Mucosa of stomach (tissue), 1 donor: ENCODE measurements around the gene ZBTB49.
A peak's percentile ranks its signal among the peaks of the same experiment; 100 is the strongest.

Experiments
- H3K27me3 ChIP-seq: one replicate; pipeline ENCODE4 v1.7.0; 2013; ENCODE audit warnings: mild to moderate bottlenecking, low read length; ENCODE audit not compliant: control insufficient read depth, insufficient read depth
- H3K36me3 ChIP-seq: one replicate; pipeline ENCODE4 v1.7.0; 2013; ENCODE audit warnings: low read length; ENCODE audit not compliant: control insufficient read depth, insufficient read depth
- H3K4me1 ChIP-seq: one replicate; pipeline ENCODE4 v1.7.0; 2013; ENCODE audit warnings: mild to moderate bottlenecking, low read length; ENCODE audit not compliant: control insufficient read depth, insufficient read depth
- H3K4me3 ChIP-seq: one replicate; pipeline ENCODE4 v1.7.0; 2013; ENCODE audit warnings: low read length
- H3K9ac ChIP-seq: one replicate; pipeline ENCODE4 v1.7.0; 2013; ENCODE audit warnings: mild to moderate bottlenecking, low read length, moderate library complexity
- H3K9me3 ChIP-seq: one replicate; pipeline ENCODE4 v1.7.0; 2013; ENCODE audit warnings: mild to moderate bottlenecking, low read length, moderate library complexity; ENCODE audit not compliant: control insufficient read depth
- donor health status: Pancreatic carcinoma.

Gene ZBTB49

DNA sequence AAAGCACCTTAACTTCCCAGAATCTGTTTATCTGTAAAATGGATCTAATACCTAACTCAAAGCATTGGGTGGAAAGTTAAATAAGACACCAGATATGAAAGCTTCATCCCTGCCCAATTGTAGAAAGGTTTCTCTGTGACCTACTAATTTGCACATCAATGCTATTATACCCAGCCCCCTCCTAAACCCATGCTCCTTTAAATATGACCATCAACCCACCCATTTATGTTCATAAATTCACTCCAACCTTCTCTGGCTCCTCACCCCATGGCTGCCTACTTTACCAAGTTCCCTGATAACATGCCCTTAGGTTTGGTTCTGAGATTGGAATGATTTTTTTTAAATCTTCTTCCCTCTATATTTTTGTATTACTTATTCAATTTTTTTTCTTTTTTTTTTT lies 2.0 kb upstream of the ZBTB49 start:
- Histone ChIP-seq H3K4me3 (no peak overlapping the region), H3K9me3 (no peaks in the 10 kb centered on the region), H3K9ac (no peak overlapping the region), H3K4me1 (peaks cover 10% of the 10 kb centered on the region), H3K27me3 (no peaks in the 10 kb centered on the region), H3K36me3 (no peaks in the 10 kb centered on the region)

DNA sequence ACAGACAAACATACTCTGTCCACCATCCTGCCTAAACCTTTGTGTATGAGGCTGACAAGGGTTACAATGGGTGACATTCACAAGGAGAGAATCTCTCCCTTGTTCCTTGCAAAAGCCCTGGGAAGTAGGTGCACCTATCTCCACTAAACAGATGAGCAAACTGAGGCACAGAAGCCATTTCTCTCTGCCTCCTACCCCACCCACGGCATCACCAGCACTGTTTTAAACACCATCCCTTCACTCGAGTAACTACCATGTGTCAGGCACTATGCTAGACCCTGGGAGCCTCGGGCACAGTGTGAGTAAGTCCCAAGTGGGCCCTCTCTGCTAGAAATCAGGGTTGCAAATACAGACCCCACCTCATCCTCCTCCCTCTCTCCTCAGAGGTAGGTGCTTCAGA lies 996 bp upstream of the ZBTB49 start:
- H3K4me3 ChIP-seq, result peak overlapping the region; percentile 71
- no peaks in the 10 kb centered on the region for H3K36me3 ChIP-seq
- no peaks in the 10 kb centered on the region for H3K9me3 ChIP-seq
- H3K9ac ChIP-seq, result peak overlapping the region; percentile 66
- peaks cover 10% of the 10 kb centered on the region for H3K4me1 ChIP-seq
- H3K27me3 ChIP-seq, result no peaks in the 10 kb centered on the region

DNA sequence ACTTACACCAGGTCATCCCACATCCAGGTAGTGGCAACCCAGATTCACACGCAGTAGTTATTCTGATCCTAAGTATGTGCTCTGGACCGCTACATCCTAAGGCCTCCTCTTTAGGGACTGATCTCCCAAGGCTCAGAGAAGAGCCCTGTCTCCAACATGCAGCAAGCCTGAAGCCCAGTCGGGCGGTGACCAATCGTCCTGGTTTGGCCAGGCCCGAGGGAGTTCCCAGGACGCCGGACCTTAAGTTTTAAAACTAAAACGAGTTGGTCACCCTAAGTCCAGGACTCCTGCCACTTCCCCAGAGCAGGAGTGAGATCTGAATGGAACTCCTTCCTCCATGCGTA lies 482 bp upstream of the ZBTB49 start:
- H3K36me3 ChIP-seq, result no peaks in the 10 kb centered on the region
- H3K4me1 ChIP-seq, result peaks cover 10% of the 10 kb centered on the region

DNA sequence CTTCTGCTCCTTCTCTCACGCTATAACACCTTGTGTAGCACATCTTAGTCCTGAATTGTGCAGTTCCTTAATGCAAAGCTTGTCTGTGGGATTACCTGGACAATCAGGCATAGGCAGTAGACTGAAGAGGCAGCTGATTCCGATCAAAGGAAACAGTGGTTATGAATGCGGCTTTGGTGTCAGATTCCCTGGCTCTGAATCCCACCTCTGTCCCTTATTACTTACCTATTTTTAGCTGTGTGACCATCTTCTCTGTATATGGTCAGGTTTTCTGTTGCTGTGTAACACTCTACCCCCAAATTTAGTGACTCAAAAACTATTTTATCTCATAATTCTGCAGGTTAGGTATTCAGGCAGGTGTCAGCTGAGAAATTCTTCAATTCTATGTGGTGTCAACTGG lies 3.2 kb downstream of the ZBTB49 start:
- peaks cover 10% of the 10 kb centered on the region for H3K4me1 ChIP-seq
- H3K9me3 ChIP-seq, result no peaks in the 10 kb centered on the region
- H3K9ac ChIP-seq, result no peak overlapping the region
- H3K4me3 ChIP-seq, result no peak overlapping the region
- no peaks in the 10 kb centered on the region for H3K27me3 ChIP-seq
- no peaks in the 10 kb centered on the region for H3K36me3 ChIP-seq

More for the DNA sequence above, 482 bp upstream of the ZBTB49 start:
- no peaks in the 10 kb centered on the region for H3K27me3 ChIP-seq
- H3K9me3 ChIP-seq, result no peaks in the 10 kb centered on the region
- peak overlapping the region; percentile 71 for H3K4me3 ChIP-seq
- H3K9ac ChIP-seq, result peak overlapping the region; percentile 66

DNA sequence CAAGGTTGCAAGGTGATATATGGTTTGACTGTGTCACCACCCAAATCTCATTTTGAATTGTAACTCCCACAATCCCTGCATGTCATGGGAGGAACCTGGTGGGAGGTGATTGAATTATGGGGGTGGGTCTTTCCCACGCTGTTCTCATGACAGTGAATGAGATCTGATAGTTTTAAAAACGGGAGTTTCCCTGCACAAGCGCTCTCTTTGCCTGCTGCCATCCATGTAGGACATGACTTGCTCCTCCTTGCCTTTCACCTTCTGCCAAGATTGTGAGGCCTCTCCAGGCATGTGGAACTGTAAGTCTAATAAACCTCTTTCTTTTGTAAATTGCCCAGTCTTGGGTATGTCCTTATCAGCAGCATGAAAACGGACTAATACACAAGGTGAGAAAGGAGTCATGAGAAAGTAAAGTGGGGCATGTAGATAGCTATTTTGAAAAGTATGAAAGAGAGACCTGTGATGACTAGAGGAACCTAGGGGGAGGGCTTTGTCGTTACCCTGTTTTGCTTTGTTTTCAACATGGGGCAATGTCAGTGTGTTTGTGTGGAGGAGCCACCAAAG lies 6.3 kb downstream of the ZBTB49 start:
- Histone ChIP-seq H3K4me3 (no peak overlapping the region), H3K4me1 (no peaks in the 10 kb centered on the region), H3K36me3 (no peaks in the 10 kb centered on the region), H3K9ac (no peak overlapping the region), H3K27me3 (no peaks in the 10 kb centered on the region), H3K9me3 (no peaks in the 10 kb centered on the region)

DNA sequence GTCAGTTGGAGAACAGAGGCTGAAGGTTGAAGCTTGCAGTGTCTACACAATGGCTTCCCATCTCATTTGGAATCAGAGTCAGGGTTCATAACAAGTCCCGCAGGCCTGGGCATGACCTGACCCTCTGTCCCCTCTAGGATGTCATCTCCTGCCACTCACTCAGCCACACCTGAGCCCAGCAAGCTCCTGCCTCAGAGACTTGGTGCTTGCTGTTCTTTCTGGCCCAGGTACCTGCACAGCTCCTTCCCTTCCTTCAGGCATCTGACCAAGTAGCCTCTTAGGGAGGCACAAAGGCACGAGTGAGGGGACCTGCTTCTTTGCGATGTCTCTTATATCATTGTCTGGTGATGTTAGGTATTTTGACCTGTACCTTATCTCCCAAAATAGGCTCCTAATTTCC lies 9.0 kb downstream of the ZBTB49 start:
- no peaks in the 10 kb centered on the region for H3K27me3 ChIP-seq
- H3K4me1 ChIP-seq, result no peaks in the 10 kb centered on the region
- no peak overlapping the region for H3K4me3 ChIP-seq
- H3K9ac ChIP-seq, result no peak overlapping the region
- no peaks in the 10 kb centered on the region for H3K9me3 ChIP-seq
- H3K36me3 ChIP-seq, result peaks cover 3% of the 10 kb centered on the region

DNA sequence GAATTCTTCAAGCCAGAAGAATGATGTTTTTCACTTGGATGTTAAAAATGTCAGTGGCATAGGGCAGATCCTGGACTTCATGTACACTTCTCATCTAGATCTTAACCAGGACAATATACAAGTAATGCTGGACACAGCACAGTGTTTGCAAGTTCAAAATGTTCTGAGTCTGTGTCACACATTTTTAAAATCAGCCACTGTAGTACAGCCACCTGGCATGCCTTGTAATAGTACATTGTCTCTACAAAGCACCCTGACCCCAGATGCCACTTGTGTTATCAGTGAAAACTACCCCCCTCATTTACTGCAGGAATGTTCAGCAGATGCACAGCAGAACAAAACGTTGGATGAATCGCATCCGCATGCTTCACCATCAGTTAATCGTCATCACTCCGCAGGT lies 11.9 kb downstream of the ZBTB49 start:
- Histone ChIP-seq H3K36me3 (peaks cover 3% of the 10 kb centered on the region), H3K27me3 (no peaks in the 10 kb centered on the region), H3K4me1 (no peaks in the 10 kb centered on the region), H3K9me3 (no peaks in the 10 kb centered on the region), H3K4me3 (no peak overlapping the region), H3K9ac (no peak overlapping the region)

DNA sequence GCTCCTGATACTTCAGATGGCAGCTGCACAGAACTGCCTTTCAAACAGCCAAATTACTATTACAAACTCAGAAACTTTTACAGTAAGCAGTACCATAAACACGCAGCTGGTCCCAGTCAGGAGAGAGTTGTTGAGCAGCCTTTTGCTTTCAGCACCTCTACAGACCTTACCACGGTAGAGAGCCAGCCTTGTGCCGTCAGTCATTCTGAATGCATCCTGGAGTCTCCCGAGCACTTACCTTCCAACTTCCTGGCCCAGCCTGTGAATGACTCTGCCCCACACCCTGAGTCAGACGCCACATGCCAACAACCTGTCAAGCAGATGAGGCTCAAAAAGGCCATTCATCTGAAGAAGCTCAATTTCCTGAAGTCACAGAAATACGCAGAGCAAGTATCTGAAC lies 12.4 kb downstream of the ZBTB49 start:
- H3K36me3 ChIP-seq, result peaks cover 3% of the 10 kb centered on the region
- H3K9ac ChIP-seq, result no peak overlapping the region
- no peaks in the 10 kb centered on the region for H3K9me3 ChIP-seq
- no peak overlapping the region for H3K4me3 ChIP-seq
- no peaks in the 10 kb centered on the region for H3K27me3 ChIP-seq
- no peaks in the 10 kb centered on the region for H3K4me1 ChIP-seq

DNA sequence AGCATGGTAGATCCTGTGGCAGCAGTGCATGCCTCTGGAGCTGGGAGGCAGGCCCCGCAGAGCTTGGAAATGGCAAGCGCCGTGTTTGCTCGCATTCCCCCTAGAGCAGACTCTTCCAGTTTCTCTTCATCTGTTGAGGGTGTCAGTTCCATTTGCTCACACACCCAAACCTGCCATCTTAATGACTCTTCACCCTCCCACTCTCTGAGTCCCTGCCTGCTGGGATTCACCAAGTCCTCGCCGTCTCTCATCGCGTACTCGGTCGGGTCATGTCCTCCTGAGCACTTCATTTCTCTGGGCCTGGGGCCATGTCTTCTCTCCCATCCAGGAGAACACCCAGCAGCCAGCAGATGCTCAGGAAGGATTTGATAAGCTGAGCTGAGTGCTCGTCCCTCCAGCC lies 16.9 kb downstream of the ZBTB49 start:
- H3K9ac ChIP-seq, result no peak overlapping the region
- no peak overlapping the region for H3K4me3 ChIP-seq
- H3K27me3 ChIP-seq, result no peaks in the 10 kb centered on the region
- peaks cover 3% of the 10 kb centered on the region for H3K36me3 ChIP-seq
- no peaks in the 10 kb centered on the region for H3K9me3 ChIP-seq
- no peaks in the 10 kb centered on the region for H3K4me1 ChIP-seq

DNA sequence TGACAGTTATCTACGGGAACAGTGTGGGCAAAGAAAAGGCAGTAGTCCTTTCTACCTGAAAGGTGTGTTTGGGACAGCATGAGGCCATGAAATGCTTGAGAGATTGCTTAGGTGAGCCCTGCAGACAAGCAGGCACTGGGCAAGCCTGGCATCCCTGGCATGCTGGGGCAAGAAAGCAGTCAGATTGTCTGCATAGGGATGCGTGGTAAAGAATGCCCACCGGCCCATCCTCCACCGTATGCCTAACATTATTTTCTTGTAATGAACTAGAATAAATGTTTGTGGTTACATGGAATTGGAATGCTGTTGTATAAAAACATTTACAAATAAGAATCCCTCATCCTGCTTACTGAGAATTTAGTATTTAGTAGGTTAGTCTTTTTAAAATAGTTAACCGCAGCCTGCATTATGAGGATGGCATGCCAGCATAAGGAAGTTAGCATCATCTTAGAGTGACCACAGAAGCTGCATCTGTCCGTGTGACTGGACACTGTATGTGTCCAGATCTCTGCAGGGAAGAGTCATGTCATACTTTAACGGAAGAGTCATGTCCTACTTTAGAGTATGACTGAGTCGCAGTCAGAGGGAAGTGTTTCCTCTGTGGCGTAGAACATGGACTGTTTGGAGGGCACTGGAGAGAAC lies 18.9 kb downstream of the ZBTB49 start:
- H3K9me3 ChIP-seq, result no peaks in the 10 kb centered on the region
- H3K4me3 ChIP-seq, result no peak overlapping the region
- no peak overlapping the region for H3K9ac ChIP-seq
- H3K4me1 ChIP-seq, result no peaks in the 10 kb centered on the region
- H3K27me3 ChIP-seq, result no peaks in the 10 kb centered on the region
- H3K36me3 ChIP-seq, result no peaks in the 10 kb centered on the region

DNA sequence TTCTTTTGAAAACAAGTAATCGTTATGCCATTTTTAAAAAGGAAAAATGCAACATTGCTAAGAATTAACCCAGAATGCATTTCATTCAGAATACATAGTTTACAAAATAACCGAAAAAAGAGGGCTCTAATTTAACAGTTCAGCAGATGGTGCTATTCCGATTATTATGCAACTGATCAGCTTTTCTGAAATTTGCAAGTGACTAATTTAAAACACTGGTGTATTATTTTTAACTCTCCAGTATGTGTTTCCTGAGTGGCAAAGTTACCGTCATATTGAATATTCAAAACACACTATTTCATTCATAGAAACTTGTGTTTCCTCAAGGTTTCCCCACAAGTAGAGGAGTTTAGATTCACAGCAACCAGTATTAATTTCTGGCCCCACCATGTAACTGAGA lies 21.1 kb downstream of the ZBTB49 start:
- Histone ChIP-seq H3K27me3 (no peaks in the 10 kb centered on the region), H3K9me3 (no peaks in the 10 kb centered on the region), H3K4me3 (no peak overlapping the region), H3K36me3 (no peaks in the 10 kb centered on the region), H3K9ac (no peak overlapping the region), H3K4me1 (no peaks in the 10 kb centered on the region)

DNA sequence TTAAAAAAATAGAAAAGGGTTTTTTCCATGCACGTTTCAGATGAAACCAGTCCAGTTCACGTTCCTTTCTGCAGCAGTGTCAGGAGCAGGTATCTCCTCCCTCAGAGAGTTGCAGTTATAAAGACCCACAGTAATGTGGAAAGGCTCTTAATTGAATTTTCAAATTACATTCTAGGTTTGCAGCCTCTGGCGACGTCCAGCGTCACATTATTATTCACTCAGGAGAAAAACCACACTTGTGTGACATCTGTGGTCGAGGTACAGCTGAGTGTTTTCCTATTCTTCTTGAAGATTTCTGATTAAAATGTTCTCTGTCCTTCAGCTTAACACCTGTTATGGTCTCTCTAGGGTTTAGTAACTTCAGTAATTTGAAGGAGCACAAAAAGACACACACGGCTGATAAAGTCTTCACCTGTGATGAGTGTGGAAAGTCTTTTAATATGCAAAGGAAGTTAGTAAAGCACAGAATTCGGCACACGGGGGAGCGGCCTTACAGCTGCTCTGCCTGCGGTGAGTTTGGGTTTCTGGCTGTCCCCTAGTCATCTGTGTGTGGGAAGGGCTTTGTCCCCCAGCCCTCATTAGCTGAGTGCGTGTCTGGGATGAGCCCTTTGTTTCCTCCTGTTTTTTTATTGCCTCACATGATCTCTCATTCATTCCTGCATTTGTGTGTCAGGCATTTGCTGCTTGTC lies 25.6 kb downstream of the ZBTB49 start:
- Histone ChIP-seq H3K27me3 (no peaks in the 10 kb centered on the region), H3K9me3 (no peaks in the 10 kb centered on the region), H3K4me3 (no peak overlapping the region), H3K36me3 (no peaks in the 10 kb centered on the region), H3K9ac (no peak overlapping the region), H3K4me1 (no peaks in the 10 kb centered on the region)
